Stomach smooth muscle (tissue), 2 donors: ENCODE data around the gene ST7L.

Experiments
- H3K27ac ChIP-seq: one replicate; pipeline ENCODE4 v1.7.0; 2013; ENCODE audit warnings: mild to moderate bottlenecking, low read length, inconsistent platforms
- H3K27me3 ChIP-seq, 2 donors: one replicate each; pipeline ENCODE4 v1.7.0; 2013; ENCODE audit warnings: low read length in 2 of 2; ENCODE audit not compliant: insufficient read depth in 2 of 2, control insufficient read depth in 1 of 2
- H3K36me3 ChIP-seq, 2 donors: one replicate each; pipeline ENCODE4 v1.7.0; 2013; ENCODE audit warnings: low read length in 2 of 2; ENCODE audit not compliant: control insufficient read depth in 2 of 2, insufficient read depth in 2 of 2
- H3K4me1 ChIP-seq: one replicate; pipeline ENCODE4 v1.7.0; 2013; ENCODE audit warnings: low read length; ENCODE audit not compliant: control insufficient read depth, insufficient read depth
- H3K4me3 ChIP-seq, 2 donors: one replicate each; pipeline ENCODE4 v1.7.0; 2013; ENCODE audit warnings: low read length in 2 of 2
- H3K9ac ChIP-seq, 2 donors: one replicate each; pipeline ENCODE4 v1.7.0; 2013; ENCODE audit warnings: low read length in 2 of 2, mild to moderate bottlenecking in 1 of 2
- H3K9me3 ChIP-seq, 2 donors: one replicate each; pipeline ENCODE4 v1.7.0; 2013; ENCODE audit warnings: low read length in 2 of 2; ENCODE audit not compliant: control insufficient read depth in 2 of 2
- donor health status: healthy.
- donor health status: Pancreatic carcinoma.

ST7L gene

GRCh38 chr1:112579801-112580510, 39.0 kb downstream of the ST7L start:
- Histone ChIP-seq H3K27me3 (no peaks in the 10 kb centered on the region), H3K27ac (no peak overlapping the region), H3K9ac (no peak overlapping the region), H3K9me3 (no peaks in the 10 kb centered on the region), H3K4me1 (no peaks in the 10 kb centered on the region), H3K36me3 (peaks cover 16 to 30% of the 10 kb centered on the region in 2 donors), H3K4me3 (no peak overlapping the region)

DNA sequence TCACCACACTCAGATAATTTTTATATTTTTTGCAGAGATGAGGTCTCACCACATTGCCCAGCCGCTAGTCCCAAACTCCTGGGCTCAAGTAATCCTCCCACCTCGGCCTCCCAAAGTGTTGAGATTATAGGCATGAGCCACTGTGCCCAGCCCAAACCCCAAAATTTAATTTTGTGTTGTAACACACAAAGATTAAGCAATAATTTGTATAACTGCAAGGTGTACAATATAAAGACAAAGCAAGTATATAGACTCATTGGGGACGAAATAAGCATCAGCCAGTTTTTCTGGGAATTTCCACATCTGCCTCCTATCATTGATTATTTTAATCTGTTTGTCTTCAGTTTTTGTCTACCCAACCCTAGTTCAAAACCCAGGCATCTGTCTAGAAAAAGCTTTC, 42.7 kb downstream of the ST7L start:
- Histone ChIP-seq H3K27ac (no peak overlapping the region), H3K9ac (no peak overlapping the region), H3K4me3 (no peak overlapping the region), H3K27me3 (no peaks in the 10 kb centered on the region), H3K36me3 (peaks cover 16 to 31% of the 10 kb centered on the region in 2 donors), H3K9me3 (no peaks in the 10 kb centered on the region), H3K4me1 (no peaks in the 10 kb centered on the region)

- Histone ChIP-seq H3K27me3 (no peaks in the 10 kb centered on the region), H3K9ac (no peak overlapping the region), H3K27ac (no peak overlapping the region), H3K9me3 (no peaks in the 10 kb centered on the region), H3K4me3 (no peak overlapping the region), H3K36me3 (peaks cover 16 to 24% of the 10 kb centered on the region in 2 donors), H3K4me1 (no peaks in the 10 kb centered on the region)
Observed at GRCh38 chr1:112575154-112575804, 43.7 kb downstream of the ST7L start.

DNA sequence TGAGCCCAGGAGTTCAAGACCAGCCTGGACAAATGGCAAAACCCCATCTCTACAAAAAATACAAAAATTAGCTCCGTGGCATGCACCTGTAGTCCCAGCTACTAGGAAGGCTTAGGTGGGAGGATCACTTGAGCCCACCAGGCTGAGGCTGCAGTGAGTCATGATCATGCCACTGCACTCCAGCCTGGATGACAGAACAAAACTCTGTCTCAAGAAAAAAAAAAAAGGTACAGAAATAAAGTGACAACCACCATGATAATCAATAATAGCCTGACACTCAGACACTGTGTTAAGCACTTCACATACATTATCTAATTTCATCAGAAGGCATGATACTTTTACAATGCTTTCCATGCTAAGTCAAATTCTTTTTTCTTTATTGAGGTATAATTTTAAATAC, 53.1 kb downstream of the ST7L start:
- Histone ChIP-seq H3K27me3 (no peaks in the 10 kb centered on the region), H3K4me3 (no peak overlapping the region), H3K27ac (no peak overlapping the region), H3K36me3 (peaks cover 0 to 4% of the 10 kb centered on the region in 2 donors), H3K9me3 (no peaks in the 10 kb centered on the region), H3K9ac (no peak overlapping the region), H3K4me1 (no peaks in the 10 kb centered on the region)

DNA sequence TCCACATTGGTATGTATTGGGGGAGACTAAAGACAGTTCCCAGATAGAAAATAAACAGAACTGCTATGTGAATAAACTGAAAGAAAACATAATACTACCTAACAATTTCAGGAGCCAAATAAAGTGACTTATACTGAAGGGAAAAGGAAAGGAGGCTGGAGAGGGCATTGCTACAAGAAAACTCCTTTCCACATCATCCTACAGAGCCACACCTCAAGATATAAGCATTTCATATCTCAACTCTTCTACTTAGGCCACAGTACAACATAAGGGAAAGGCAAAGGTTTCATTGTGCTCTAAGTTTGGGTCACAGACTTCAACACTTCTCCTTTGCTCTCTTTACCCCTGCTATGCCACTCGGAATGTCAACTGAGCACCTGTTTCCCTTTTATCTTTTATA, 54.9 kb downstream of the ST7L start:
- H3K27ac ChIP-seq: no peak overlapping the region
- H3K9me3 ChIP-seq: no peaks in the 10 kb centered on the region
- H3K9ac ChIP-seq: no peak overlapping the region
- H3K27me3 ChIP-seq: no peaks in the 10 kb centered on the region
- H3K4me3 ChIP-seq: no peak overlapping the region
- H3K4me1 ChIP-seq: no peaks in the 10 kb centered on the region
- no peaks in the 10 kb centered on the region for H3K36me3 ChIP-seq

DNA sequence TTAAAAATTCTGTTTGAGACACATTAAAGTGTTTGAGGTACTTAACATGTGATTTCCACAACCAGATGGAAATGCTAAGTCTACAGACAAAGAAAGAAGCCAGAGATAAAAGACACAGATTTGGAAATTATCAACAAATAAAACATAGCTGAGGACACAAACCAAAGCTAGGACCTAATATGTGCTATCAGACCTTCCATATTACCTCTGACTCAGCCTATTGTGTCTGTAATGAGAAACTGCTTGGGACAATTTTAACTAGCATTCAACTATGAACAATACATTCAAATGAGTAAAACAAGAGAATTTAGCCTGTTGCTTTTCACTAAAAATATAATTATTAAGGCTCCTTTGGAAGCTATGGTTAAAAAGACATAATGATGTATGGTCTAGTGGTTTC, 55.6 kb downstream of the ST7L start:
- Histone ChIP-seq H3K9me3 (no peaks in the 10 kb centered on the region), H3K9ac (no peak overlapping the region), H3K4me3 (no peak overlapping the region), H3K27ac (no peak overlapping the region), H3K27me3 (no peaks in the 10 kb centered on the region), H3K36me3 (no peaks in the 10 kb centered on the region), H3K4me1 (no peaks in the 10 kb centered on the region)

GRCh38 chr1:112558634-112559033, 60.3 kb downstream of the ST7L start:
- no peak overlapping the region for H3K27ac ChIP-seq
- H3K27me3 ChIP-seq: no peaks in the 10 kb centered on the region
- H3K36me3 ChIP-seq: peaks cover 0 to 4% of the 10 kb centered on the region in 2 donors
- no peaks in the 10 kb centered on the region for H3K4me1 ChIP-seq
- no peak overlapping the region for H3K9ac ChIP-seq
- no peaks in the 10 kb centered on the region for H3K9me3 ChIP-seq
- no peak overlapping the region for H3K4me3 ChIP-seq

DNA sequence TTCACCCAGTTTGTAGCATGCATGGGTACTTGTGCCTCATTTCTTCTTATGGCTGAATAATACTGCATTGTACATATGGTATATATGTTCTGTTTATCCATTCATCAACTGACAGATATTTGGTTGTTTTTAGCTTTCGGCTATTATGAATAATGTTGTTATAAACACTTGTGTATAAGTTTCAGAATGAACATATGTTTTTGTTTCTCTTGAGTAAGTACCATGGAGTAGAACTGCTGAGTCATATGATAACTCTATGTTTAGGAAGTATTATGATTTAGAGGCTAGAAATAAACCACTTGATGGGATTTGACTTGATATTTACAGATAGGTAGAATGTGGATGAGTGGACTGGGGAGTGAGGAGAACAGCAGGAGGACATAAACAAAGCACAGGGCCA, 61.6 kb downstream of the ST7L start:
- Histone ChIP-seq H3K9me3 (no peaks in the 10 kb centered on the region), H3K36me3 (peaks cover 0 to 4% of the 10 kb centered on the region in 2 donors), H3K27ac (no peak overlapping the region), H3K9ac (no peak overlapping the region), H3K27me3 (no peaks in the 10 kb centered on the region), H3K4me3 (no peak overlapping the region), H3K4me1 (no peaks in the 10 kb centered on the region)

GRCh38 chr1:112554411-112554810, 64.5 kb downstream of the ST7L start:
- Histone ChIP-seq H3K27me3 (no peaks in the 10 kb centered on the region), H3K9ac (no peak overlapping the region), H3K9me3 (no peaks in the 10 kb centered on the region), H3K4me3 (no peak overlapping the region), H3K4me1 (no peaks in the 10 kb centered on the region), H3K36me3 (peaks cover 0 to 4% of the 10 kb centered on the region in 2 donors), H3K27ac (no peak overlapping the region)

DNA sequence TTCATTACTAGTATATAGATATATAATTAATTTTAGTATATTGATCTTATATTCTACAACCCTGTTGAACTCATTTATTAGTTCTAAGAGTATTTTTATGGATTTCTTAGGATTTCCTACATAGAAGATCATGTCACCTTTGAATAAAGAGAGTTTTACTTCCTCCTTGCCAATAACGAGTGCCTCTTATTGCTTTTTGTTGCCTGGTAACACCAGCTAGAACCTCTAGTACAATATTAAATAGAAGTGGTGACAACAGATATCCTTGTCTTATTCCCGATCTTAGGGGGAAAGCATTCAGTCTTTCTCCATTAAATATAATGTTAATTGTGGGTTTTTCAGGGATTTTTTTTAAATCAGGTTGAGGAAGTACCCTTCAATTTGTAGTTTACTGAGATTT, 69.4 kb downstream of the ST7L start:
- Histone ChIP-seq H3K27ac (no peak overlapping the region), H3K9ac (no peak overlapping the region), H3K27me3 (no peaks in the 10 kb centered on the region), H3K36me3 (no peaks in the 10 kb centered on the region), H3K4me1 (no peaks in the 10 kb centered on the region), H3K4me3 (no peak overlapping the region), H3K9me3 (no peaks in the 10 kb centered on the region)

DNA sequence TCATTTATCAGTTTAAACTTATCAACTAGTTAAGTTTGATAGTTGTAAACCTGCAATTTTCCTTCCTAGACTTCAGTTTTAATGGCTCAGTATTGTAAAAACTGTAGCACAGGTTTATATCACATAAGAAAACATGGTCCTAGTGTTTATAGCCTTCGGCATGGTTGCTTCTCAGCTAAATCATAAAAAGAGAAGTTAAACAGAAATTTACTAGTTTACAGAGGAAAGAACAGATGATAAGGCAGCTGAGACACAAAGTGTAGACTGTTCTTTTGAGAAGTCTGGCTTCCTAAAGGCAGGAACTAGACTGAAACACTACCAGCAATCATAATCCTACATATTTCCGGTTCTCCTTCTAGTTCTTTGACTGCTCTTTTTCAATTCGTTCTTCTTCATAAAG, 70.4 kb downstream of the ST7L start:
- H3K27me3 ChIP-seq: no peaks in the 10 kb centered on the region
- no peak overlapping the region for H3K27ac ChIP-seq
- H3K9me3 ChIP-seq: no peaks in the 10 kb centered on the region
- H3K4me1 ChIP-seq: no peaks in the 10 kb centered on the region
- H3K36me3 ChIP-seq: no peaks in the 10 kb centered on the region
- H3K9ac ChIP-seq: no peak overlapping the region
- H3K4me3 ChIP-seq: no peak overlapping the region
